HepG2 (cell line): Measurements from ENCODE around the gene ZNF597. TPM values are rescaled to one million over a fixed set of nuclear protein-coding genes. Genes with fewer than 3 reads are reported as not detected.

Experiments used
- DNMT3B ChIP-seq: conservative IDR thresholded peaks from 2 replicates; pipeline ENCODE4 v1.6.1; 2016; ENCODE audit warnings: missing biosample characterization, control low read depth
- EED ChIP-seq: sonication (generic); formaldehyde crosslinking; IDR thresholded peaks from 2 replicates; pipeline ENCODE4 v1.5.0; 2020; ENCODE audit warnings: mild to moderate bottlenecking, missing genetic modification reagents
- FOXA3 ChIP-seq: IDR thresholded peaks from 2 replicates; pipeline ENCODE4 v1.6.1; 2016; ENCODE audit warnings: missing genetic modification reagents, missing compliant biosample characterization
- GABPB1 ChIP-seq: IDR thresholded peaks from 2 replicates; pipeline ENCODE4 v1.6.1; 2016; ENCODE audit warnings: mild to moderate bottlenecking, missing genetic modification reagents, moderate library complexity, missing compliant biosample characterization
- KAT7 ChIP-seq: IDR thresholded peaks from 2 replicates; pipeline ENCODE4 v1.6.1; 2018; ENCODE audit warnings: borderline replicate concordance, missing compliant biosample characterization
- KDM3A ChIP-seq: IDR thresholded peaks from 2 replicates; pipeline ENCODE4 v1.6.1; 2018; ENCODE audit warnings: low read depth, missing compliant biosample characterization
- KDM5B ChIP-seq: sonication (generic); formaldehyde crosslinking; IDR thresholded peaks from 2 replicates; pipeline ENCODE4 v1.4.0; 2020; ENCODE audit warnings: missing genetic modification reagents, mild to moderate bottlenecking, borderline replicate concordance
- KMT2A ChIP-seq: sonication (generic); formaldehyde crosslinking; IDR thresholded peaks from 2 replicates; pipeline ENCODE4 v1.4.0; 2020; ENCODE audit warnings: missing genetic modification reagents
- NFYB ChIP-seq: sonication (generic); formaldehyde crosslinking; IDR thresholded peaks from 2 replicates; pipeline ENCODE4 v1.4.0; 2020; ENCODE audit warnings: missing genetic modification reagents
- SATB2 ChIP-seq: sonication (generic); formaldehyde crosslinking; IDR thresholded peaks from 2 replicates; pipeline ENCODE4 v1.5.0; 2020; ENCODE audit warnings: missing genetic modification reagents
- SMARCC2 ChIP-seq: fragments of 450-650 bp; IDR thresholded peaks from 2 replicates; pipeline ENCODE4 v1.6.1; 2017; ENCODE audit warnings: antibody characterized with exemption, mild to moderate bottlenecking
- TAF1 ChIP-seq: sonication (generic); formaldehyde crosslinking; IDR thresholded peaks from 2 replicates; pipeline ENCODE4 v1.4.0; 2020; ENCODE audit warnings: missing genetic modification reagents
- ZNF10 ChIP-seq: sonication (generic); formaldehyde crosslinking; IDR thresholded peaks from 2 replicates; pipeline ENCODE4 v1.4.0; 2020; ENCODE audit warnings: mild to moderate bottlenecking, low read depth, missing genetic modification reagents, borderline replicate concordance
- ZNF296 ChIP-seq: sonication (generic); formaldehyde crosslinking; conservative IDR thresholded peaks from 2 replicates; pipeline ENCODE4 v1.5.0; 2020; ENCODE audit warnings: mild to moderate bottlenecking, missing genetic modification reagents
- ZNF343 ChIP-seq: sonication (generic); formaldehyde crosslinking; IDR thresholded peaks from 2 replicates; pipeline ENCODE4 v1.4.0; 2020; ENCODE audit warnings: mild to moderate bottlenecking, missing genetic modification reagents
- ZNF562 ChIP-seq: sonication (generic); formaldehyde crosslinking; IDR thresholded peaks from 2 replicates; pipeline ENCODE4 v1.8.0; 2022; ENCODE audit warnings: missing genetic modification reagents, borderline replicate concordance
- ZNF577 ChIP-seq: sonication (generic); formaldehyde crosslinking; IDR thresholded peaks from 2 replicates; pipeline ENCODE4 v1.4.0; 2020; ENCODE audit warnings: mild to moderate bottlenecking, low read depth, missing genetic modification reagents, borderline replicate concordance
- ZNF598 ChIP-seq: sonication (generic); formaldehyde crosslinking; IDR thresholded peaks from 2 replicates; pipeline ENCODE4 v1.5.1; 2020; ENCODE audit warnings: mild to moderate bottlenecking, missing genetic modification reagents, borderline replicate concordance
- ZNF615 ChIP-seq: sonication (generic); formaldehyde crosslinking; IDR thresholded peaks from 2 replicates; pipeline ENCODE4 v1.5.0; 2020; ENCODE audit warnings: mild to moderate bottlenecking, missing genetic modification reagents, borderline replicate concordance
- ZNF670 ChIP-seq: sonication (generic); formaldehyde crosslinking; IDR thresholded peaks from 2 replicates; pipeline ENCODE4 v1.8.0; 2022; ENCODE audit warnings: mild to moderate bottlenecking, missing genetic modification reagents, borderline replicate concordance
- polyA plus RNA-seq, 8 experiments: library from polyadenylated mRNA; depleted of rRNA in 3 of 8; stranded (reverse) in 7 of 8; unstranded in 1 of 8; fragments of >200 nt; fragmentation: Illumina TruSeq in 4 of 8; extraction: Trizol in 4 of 8; gene quantifications; 2 replicates each; pipeline versions ENCODE4 v1.2.1 to v1.2.3, GENCODE V29; 2011 to 2016; ENCODE audit warnings: low read depth in 4 of 8, missing spikeins in 1 of 8, mixed read lengths in 1 of 8; ENCODE audit not compliant: insufficient read depth in 1 of 8
- total RNA-seq, 5 experiments: library from RNA; depleted of rRNA; stranded (reverse); fragments of >200 nt; fragmentation: Illumina TruSeq; extraction: Trizol; gene quantifications; 2 replicates each; pipeline ENCODE4 v1.2.3, GENCODE V29; 2016; ENCODE audit warnings: low read depth in 1 of 5
- TF ChIP-seq, protein P1 (sequence below): sonication (generic); formaldehyde crosslinking; IDR thresholded peaks from 2 replicates; pipeline ENCODE4 v1.5.0; 2020; ENCODE audit warnings: missing genetic modification reagents, mild to moderate bottlenecking, borderline replicate concordance
- TF ChIP-seq, protein P2 (sequence below): fragments of 450-650 bp; IDR thresholded peaks from 2 replicates; pipeline ENCODE4 v1.6.1; 2016
- TF ChIP-seq, protein P3 (sequence below): sonication (generic); formaldehyde crosslinking; IDR thresholded peaks from 2 replicates; pipeline ENCODE4 v1.4.0; 2020; ENCODE audit warnings: low read depth, missing genetic modification reagents

Gene ZNF597
- total and polyA plus RNA-seq, 2 of the 13 experiments (the other 11 are each of a cell fraction or from before 2014, with no cell fraction given): 1.3 to 2.4 TPM

DNA sequence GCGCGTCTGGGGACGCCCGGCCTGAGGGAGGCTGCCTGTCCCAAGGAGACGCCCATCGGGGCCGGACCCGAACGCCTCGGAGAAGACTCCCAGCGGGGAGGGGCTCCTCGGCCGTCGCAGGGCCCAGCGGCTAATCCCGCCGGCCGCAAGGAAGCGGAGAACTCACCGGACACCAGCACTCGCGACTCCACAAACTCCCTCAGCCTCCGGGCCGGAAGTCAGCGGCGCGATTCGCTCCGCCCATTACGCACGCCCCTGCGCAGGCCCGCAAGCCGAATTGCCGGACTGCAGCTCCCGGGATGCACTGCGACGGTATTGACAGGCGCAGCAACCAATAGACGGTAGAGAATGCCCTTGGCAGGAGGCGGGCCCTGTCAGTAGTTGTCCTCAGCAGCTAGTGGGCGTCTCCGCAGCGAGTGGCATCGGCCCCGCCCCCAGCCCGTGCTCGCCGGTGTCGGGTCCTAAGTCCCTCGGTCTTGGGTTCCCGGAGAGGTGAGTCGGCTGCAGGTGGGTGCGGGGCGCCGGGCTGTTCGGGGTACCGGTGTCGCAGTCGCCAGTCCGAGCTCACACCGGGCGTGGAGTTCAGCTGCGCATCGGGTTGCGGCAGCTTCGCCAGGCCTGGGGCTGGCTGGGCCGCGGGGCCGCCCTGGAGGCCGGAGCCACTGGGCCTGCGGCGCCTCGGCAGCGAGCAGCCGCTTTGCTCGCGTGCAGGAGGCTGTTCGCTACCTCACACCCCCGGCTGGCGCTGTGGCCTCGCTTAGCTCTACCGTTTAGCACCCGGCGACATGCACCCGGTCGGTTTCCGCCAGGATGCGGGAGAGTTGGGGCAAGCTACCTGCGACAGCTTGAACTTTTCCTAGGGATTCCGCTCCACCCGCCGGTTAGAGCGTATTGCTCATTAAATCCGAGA lies 42.3 kb downstream of the ZNF597 start, which contains the start of the genes ZNF174 and ZSCAN32 (continued):
- TF ChIP-seq, protein P1, sequence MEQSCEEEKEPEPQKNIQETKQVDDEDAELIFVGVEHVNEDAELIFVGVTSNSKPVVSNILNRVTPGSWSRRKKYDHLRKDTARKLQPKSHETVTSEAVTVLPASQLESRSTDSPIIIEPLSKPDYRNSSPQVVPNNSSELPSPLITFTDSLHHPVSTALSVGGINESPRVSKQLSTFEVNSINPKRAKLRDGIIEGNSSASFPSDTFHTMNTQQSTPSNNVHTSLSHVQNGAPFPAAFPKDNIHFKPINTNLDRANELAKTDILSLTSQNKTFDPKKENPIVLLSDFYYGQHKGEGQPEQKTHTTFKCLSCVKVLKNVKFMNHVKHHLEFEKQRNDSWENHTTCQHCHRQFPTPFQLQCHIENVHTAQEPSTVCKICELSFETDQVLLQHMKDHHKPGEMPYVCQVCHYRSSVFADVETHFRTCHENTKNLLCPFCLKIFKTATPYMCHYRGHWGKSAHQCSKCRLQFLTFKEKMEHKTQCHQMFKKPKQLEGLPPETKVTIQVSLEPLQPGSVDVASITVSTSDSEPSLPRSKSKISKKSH: peak; percentile 69; the same call in 1 of the 2 replicates
- TF ChIP-seq KAT7 (CRISPR knock-in tag): peak; percentile 88; the same call in 1 of the 2 replicates
- peak; percentile 67; the same call in 1 of the 2 replicates for TF ChIP-seq FOXA3
- no peak for TF ChIP-seq ZNF10 (CRISPR knock-in tag)
- peak; percentile 10; the same call in 1 of the 2 replicates for TF ChIP-seq ZNF615 (CRISPR knock-in tag)
- peak; percentile 63; the same call in 1 of the 2 replicates for TF ChIP-seq SATB2 (CRISPR knock-in tag)
- TF ChIP-seq, protein P2, sequence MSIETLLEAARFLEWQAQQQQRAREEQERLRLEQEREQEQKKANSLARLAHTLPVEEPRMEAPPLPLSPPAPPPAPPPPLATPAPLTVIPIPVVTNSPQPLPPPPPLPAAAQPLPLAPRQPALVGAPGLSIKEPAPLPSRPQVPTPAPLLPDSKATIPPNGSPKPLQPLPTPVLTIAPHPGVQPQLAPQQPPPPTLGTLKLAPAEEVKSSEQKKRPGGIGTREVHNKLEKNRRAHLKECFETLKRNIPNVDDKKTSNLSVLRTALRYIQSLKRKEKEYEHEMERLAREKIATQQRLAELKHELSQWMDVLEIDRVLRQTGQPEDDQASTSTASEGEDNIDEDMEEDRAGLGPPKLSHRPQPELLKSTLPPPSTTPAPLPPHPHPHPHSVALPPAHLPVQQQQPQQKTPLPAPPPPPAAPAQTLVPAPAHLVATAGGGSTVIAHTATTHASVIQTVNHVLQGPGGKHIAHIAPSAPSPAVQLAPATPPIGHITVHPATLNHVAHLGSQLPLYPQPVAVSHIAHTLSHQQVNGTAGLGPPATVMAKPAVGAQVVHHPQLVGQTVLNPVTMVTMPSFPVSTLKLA: peak; percentile 64
- TF ChIP-seq ZNF562: peak; percentile 46; the same call in 1 of the 2 replicates
- TF ChIP-seq ZNF296: no peak
- TF ChIP-seq TAF1 (CRISPR knock-in tag): peak; percentile 99
- TF ChIP-seq SMARCC2: no peak
- TF ChIP-seq ZNF343: peak; percentile 72; the same call in 1 of the 2 replicates
- TF ChIP-seq, protein P3, sequence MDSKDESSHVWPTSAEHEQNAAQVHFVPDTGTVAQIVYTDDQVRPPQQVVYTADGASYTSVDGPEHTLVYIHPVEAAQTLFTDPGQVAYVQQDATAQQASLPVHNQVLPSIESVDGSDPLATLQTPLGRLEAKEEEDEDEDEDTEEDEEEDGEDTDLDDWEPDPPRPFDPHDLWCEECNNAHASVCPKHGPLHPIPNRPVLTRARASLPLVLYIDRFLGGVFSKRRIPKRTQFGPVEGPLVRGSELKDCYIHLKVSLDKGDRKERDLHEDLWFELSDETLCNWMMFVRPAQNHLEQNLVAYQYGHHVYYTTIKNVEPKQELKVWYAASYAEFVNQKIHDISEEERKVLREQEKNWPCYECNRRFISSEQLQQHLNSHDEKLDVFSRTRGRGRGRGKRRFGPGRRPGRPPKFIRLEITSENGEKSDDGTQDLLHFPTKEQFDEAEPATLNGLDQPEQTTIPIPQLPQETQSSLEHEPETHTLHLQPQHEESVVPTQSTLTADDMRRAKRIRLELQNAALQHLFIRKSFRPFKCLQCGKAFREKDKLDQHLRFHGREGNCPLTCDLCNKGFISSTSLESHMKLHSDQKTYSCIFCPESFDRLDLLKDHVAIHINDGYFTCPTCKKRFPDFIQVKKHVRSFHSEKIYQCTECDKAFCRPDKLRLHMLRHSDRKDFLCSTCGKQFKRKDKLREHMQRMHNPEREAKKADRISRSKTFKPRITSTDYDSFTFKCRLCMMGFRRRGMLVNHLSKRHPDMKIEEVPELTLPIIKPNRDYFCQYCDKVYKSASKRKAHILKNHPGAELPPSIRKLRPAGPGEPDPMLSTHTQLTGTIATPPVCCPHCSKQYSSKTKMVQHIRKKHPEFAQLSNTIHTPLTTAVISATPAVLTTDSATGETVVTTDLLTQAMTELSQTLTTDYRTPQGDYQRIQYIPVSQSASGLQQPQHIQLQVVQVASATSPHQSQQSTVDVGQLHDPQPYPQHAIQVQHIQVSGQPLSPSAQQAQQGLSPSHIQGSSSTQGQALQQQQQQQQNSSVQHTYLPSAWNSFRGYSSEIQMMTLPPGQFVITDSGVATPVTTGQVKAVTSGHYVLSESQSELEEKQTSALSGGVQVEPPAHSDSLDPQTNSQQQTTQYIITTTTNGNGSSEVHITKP: peak; percentile 61; the same call in 1 of the 2 replicates
- TF ChIP-seq EED (CRISPR knock-in tag): peak; percentile 71; the same call in 1 of the 2 replicates
- TF ChIP-seq KMT2A (CRISPR knock-in tag): peak; percentile 95
- peak; percentile 97 for TF ChIP-seq NFYB
- TF ChIP-seq DNMT3B (CRISPR knock-in tag): 0 out of 2 replicates have a peak, but pooled peaks have one; percentile 13
- peak; percentile 87; the same call in 1 of the 2 replicates for TF ChIP-seq KDM5B (CRISPR knock-in tag)
- TF ChIP-seq ZNF670 (CRISPR knock-in tag): peak; percentile 96
- no peak for TF ChIP-seq ZNF577
- peak; percentile 93 for TF ChIP-seq ZNF598 (CRISPR knock-in tag)
- TF ChIP-seq KDM3A: peak; percentile 80
- TF ChIP-seq GABPB1: peak; percentile 98
